ENCODE measurements around the gene MOK.

Gene MOK

GRCh38 chr14:102255401-102256190 lies 49.4 kb downstream of the MOK start:
- DNase-seq (ENCODE audit: low read depth) = peak; percentile 44

GRCh38 chr14:102252834-102253801 lies 51.8 kb downstream of the MOK start:
- no peak for TF ChIP-seq CTCF (conservative IDR thresholded peaks at IDR 0.05; ENCODE audit: low read length)

More at GRCh38 chr14:102255401-102256190, 49.4 kb downstream of the MOK start:
- no peak for TF ChIP-seq CTCF (conservative IDR thresholded peaks at IDR 0.05; ENCODE audit: low read length)
- H3K4me3 ChIP-seq (ENCODE audit: low read length) = no peak overlapping the region

GRCh38 chr14:102251161-102251560 lies 53.8 kb downstream of the MOK start:
- TF ChIP-seq CTCF (conservative IDR thresholded peaks at IDR 0.05; ENCODE audit: low read length) = no peak
- DNase-seq (ENCODE audit: low read depth) = no peak
- H3K4me3 ChIP-seq (ENCODE audit: low read length) = no peak overlapping the region

More at GRCh38 chr14:102252834-102253801, 51.8 kb downstream of the MOK start:
- DNase-seq (ENCODE audit: low read depth) = no peak
- no peak overlapping the region for H3K4me3 ChIP-seq (ENCODE audit: low read length)

- H3K4me3 ChIP-seq (ENCODE audit: low read length) = no peak overlapping the region
- DNase-seq (ENCODE audit: low read depth) = no peak
- TF ChIP-seq CTCF (conservative IDR thresholded peaks at IDR 0.05; ENCODE audit: low read length) = no peak
These were observed 54.3 kb downstream of the MOK start for GRCh38 chr14:102250636-102251035.

DNA sequence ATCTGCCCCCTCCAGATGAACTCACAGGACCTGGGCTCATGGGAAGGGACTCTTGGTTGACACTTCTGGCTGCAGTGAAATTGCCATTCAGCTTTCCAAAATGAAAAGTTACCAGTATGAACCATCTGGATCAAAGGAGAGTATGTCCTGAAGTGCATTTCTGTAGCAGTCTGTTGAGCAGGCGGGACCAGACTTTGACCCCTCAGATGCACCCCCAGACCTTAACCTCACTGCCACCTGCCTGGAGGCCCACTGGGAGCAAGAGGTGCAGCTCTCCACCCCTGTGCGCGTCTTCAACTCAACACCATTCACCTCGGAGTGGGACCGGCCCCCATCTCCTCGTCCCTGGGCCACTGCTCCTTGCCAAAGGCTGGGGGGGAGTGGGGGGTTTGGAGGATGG lies 55.0 kb downstream of the MOK start:
- TF ChIP-seq CTCF (conservative IDR thresholded peaks at IDR 0.05; ENCODE audit: low read length) = no peak
- H3K4me3 ChIP-seq (ENCODE audit: low read length) = no peak overlapping the region
- DNase-seq (ENCODE audit: low read depth) = no peak

GRCh38 chr14:102249041-102249440 lies 55.9 kb downstream of the MOK start:
- DNase-seq (ENCODE audit: low read depth) = peak; percentile 31

More at GRCh38 chr14:102249041-102249440, 55.9 kb downstream of the MOK start:
- H3K4me3 ChIP-seq (ENCODE audit: low read length) = no peak overlapping the region
- no peak for TF ChIP-seq CTCF (conservative IDR thresholded peaks at IDR 0.05; ENCODE audit: low read length)
